SK-N-SH (cell line): ENCODE results near the gene PROX2. TPM values are rescaled to one million over a fixed set of nuclear protein-coding genes. Genes with fewer than 3 reads are reported as not detected.
A peak's percentile ranks its signal among the peaks of the same experiment; 100 is the strongest.

Source experiments
- CTCF ChIA-PET: fragments of 300-600, 350-600 bp; formaldehyde crosslinking; extraction: SDS; loops from one replicate; lab custom pipeline; 2021; lab: Yijun Ruan, JAX
- POLR2A ChIA-PET: fragments of 350-600 bp; sonication (Branson Sonifier 250); formaldehyde crosslinking; extraction: SDS; loops from one replicate; lab custom pipeline; 2020; ENCODE audit warnings: antibody characterized with exemption, inconsistent platforms; lab: Yijun Ruan, JAX
- DNase-seq: peaks from one replicate; pipeline ENCODE4 v3.0.0; 2012
- H2AFZ ChIP-seq: fragments of 200-600 bp; sonication (generic); 2 replicates; pipeline ENCODE4 v1.8.1; 2016; ENCODE audit warnings: antibody characterized with exemption, mild to moderate bottlenecking, low read depth
- H3F3A ChIP-seq: fragments of 200-600 bp; sonication (generic); replicated peaks from 2 replicates; pipeline ENCODE3; 2016; ENCODE audit warnings: antibody characterized with exemption, mild to moderate bottlenecking; ENCODE audit not compliant: insufficient read depth
- H3K27ac ChIP-seq, 2 experiments: fragments of 200-500 bp in 1 of 2; fragments of 200-600 bp in 1 of 2; sonication (Bioruptor generic) in 1 of 2; sonication (generic), shearing (Covaris generic) in 1 of 2; 2 replicates each; pipeline versions ENCODE4 v1.5.1 to v1.6.1; 2014 to 2016; ENCODE audit warnings: low read depth in 2 of 2, inconsistent platforms in 1 of 2, low read length in 1 of 2, mild to moderate bottlenecking in 1 of 2, mixed read lengths in 1 of 2
- H3K27me3 ChIP-seq: fragments of 200-600 bp; sonication (generic), shearing (Covaris generic); 2 replicates; pipeline ENCODE4 v1.6.1; 2016; ENCODE audit warnings: mixed run types; ENCODE audit not compliant: insufficient read depth
- H3K36me3 ChIP-seq, 2 experiments: fragments of 200-500 bp in 1 of 2; fragments of 200-600 bp in 1 of 2; sonication (Bioruptor generic) in 1 of 2; sonication (generic) in 1 of 2; replicated peaks in 1 of 2; 2 replicates each; pipeline versions ENCODE3 to v1.5.1; 2014 to 2016; ENCODE audit warnings: low read length in 1 of 2, mild to moderate bottlenecking in 1 of 2; ENCODE audit not compliant: insufficient read depth in 2 of 2, control insufficient read depth in 1 of 2
- H3K4me1 ChIP-seq, 2 experiments: fragments of 200-500 bp in 1 of 2; fragments of 200-600 bp in 1 of 2; sonication (Bioruptor generic) in 1 of 2; sonication (generic), shearing (Covaris generic) in 1 of 2; 2 replicates each; pipeline versions ENCODE4 v1.5.1 to v1.6.1; 2014 to 2016; ENCODE audit warnings: low read depth in 1 of 2, low read length in 1 of 2, mixed run types in 1 of 2; ENCODE audit not compliant: insufficient read depth in 2 of 2, control insufficient read depth in 1 of 2
- H3K4me2 ChIP-seq: fragments of 200-600 bp; sonication (generic), shearing (Covaris generic); 2 replicates; pipeline ENCODE4 v1.6.1; 2017; ENCODE audit warnings: mixed run types
- H3K4me3 ChIP-seq, 2 experiments: fragments of 200-500 bp in 1 of 2; fragments of 200-600 bp in 1 of 2; sonication (Bioruptor generic) in 1 of 2; sonication (generic), shearing (Covaris generic) in 1 of 2; 2 replicates each; pipeline versions ENCODE4 v1.5.1 to v1.8.1; 2014 to 2016; ENCODE audit warnings: low read depth in 2 of 2, inconsistent platforms in 1 of 2, low read length in 1 of 2, mild to moderate bottlenecking in 1 of 2, mixed read lengths in 1 of 2, moderate library complexity in 1 of 2
- H3K79me2 ChIP-seq: fragments of 200-600 bp; sonication (generic); 2 replicates; pipeline ENCODE4 v1.8.1; 2017; ENCODE audit warnings: mild to moderate bottlenecking; ENCODE audit not compliant: insufficient read depth
- H3K9ac ChIP-seq: fragments of 200-600 bp; sonication (generic); 2 replicates; pipeline ENCODE4 v1.6.1; 2017; ENCODE audit warnings: mixed run types
- H3K9me2 ChIP-seq: fragments of 200-600 bp; sonication (generic); 2 replicates; pipeline ENCODE4 v1.6.1; 2017; ENCODE audit warnings: mixed run types
- H3K9me3 ChIP-seq: fragments of 200-600 bp; sonication (generic); 2 replicates; pipeline ENCODE4 v1.6.1; 2017; ENCODE audit warnings: mixed run types, mild to moderate bottlenecking, moderate library complexity
- H4K20me1 ChIP-seq: fragments of 200-600 bp; sonication (generic); 2 replicates; pipeline ENCODE4 v1.6.1; 2017; ENCODE audit warnings: mild to moderate bottlenecking, mixed run types; ENCODE audit not compliant: insufficient read depth
- CHD2 ChIP-seq: fragments of 150-350 bp; IDR thresholded peaks from 2 replicates; pipeline ENCODE4 v1.6.1; 2018; ENCODE audit warnings: low read length; ENCODE audit not compliant: partially characterized antibody
- FOSL2 ChIP-seq: IDR thresholded peaks from 2 replicates; pipeline ENCODE4 v1.4.0; 2012; ENCODE audit warnings: low read depth, mild to moderate bottlenecking, moderate library complexity, borderline replicate concordance
- FOXJ3 ChIP-seq: sonication (generic); formaldehyde crosslinking; IDR thresholded peaks from 2 replicates; pipeline ENCODE4 v1.5.1; 2020; ENCODE audit warnings: mild to moderate bottlenecking, missing genetic modification reagents
- GABPA ChIP-seq: IDR thresholded peaks from 2 replicates; pipeline ENCODE4 v1.4.0; 2012; ENCODE audit warnings: low read depth, mild to moderate bottlenecking
- GATA2 ChIP-seq: sonication (generic); formaldehyde crosslinking; IDR thresholded peaks from 2 replicates; pipeline ENCODE4 v1.5.0; 2020; ENCODE audit warnings: mild to moderate bottlenecking, missing genetic modification reagents
- JUND ChIP-seq: IDR thresholded peaks from 2 replicates; pipeline ENCODE4 v1.4.0; 2012
- MEF2A ChIP-seq: IDR thresholded peaks from 2 replicates; pipeline ENCODE4 v1.4.0; 2012; ENCODE audit warnings: low read depth, borderline replicate concordance
- NFIC ChIP-seq: IDR thresholded peaks from 2 replicates; pipeline ENCODE4 v1.4.0; 2012; ENCODE audit warnings: borderline replicate concordance
- NRF1 ChIP-seq: IDR thresholded peaks from 2 replicates; pipeline ENCODE4 v1.6.1; 2012; ENCODE audit warnings: low read depth, mild to moderate bottlenecking, low read length
- PBX3 ChIP-seq: IDR thresholded peaks from 2 replicates; pipeline ENCODE4; 2012
- POLR2AphosphoS5 ChIP-seq: IDR thresholded peaks from 2 replicates; pipeline ENCODE4 v1.6.1; 2012; ENCODE audit warnings: low read depth, low read length
- RAD21 ChIP-seq: IDR thresholded peaks from 2 replicates; pipeline ENCODE4 v1.6.1; 2012; ENCODE audit warnings: mild to moderate bottlenecking, low read length
- RCOR1 ChIP-seq: fragments of 150-350 bp; IDR thresholded peaks from 2 replicates; pipeline ENCODE4 v1.6.1; 2017; ENCODE audit warnings: antibody characterized with exemption, low read length
- SIN3A ChIP-seq: IDR thresholded peaks from 2 replicates; pipeline ENCODE4 v1.6.1; 2012; ENCODE audit warnings: low read depth, mild to moderate bottlenecking, low read length, moderate library complexity, borderline replicate concordance
- SMC3 ChIP-seq: IDR thresholded peaks from 2 replicates; pipeline ENCODE4 v1.6.1; 2012; ENCODE audit warnings: low read depth, low read length, improper control_type of control experiment
- TCF12 ChIP-seq: IDR thresholded peaks from 2 replicates; pipeline ENCODE4 v1.4.0; 2012
- TEAD4 ChIP-seq: IDR thresholded peaks from 2 replicates; pipeline ENCODE4 v1.4.0; 2012; ENCODE audit warnings: mild to moderate bottlenecking, borderline replicate concordance; ENCODE audit not compliant: insufficient read depth
- YY1 ChIP-seq: IDR thresholded peaks from 2 replicates; pipeline ENCODE4 v1.4.0; 2012; ENCODE audit warnings: low read depth, mild to moderate bottlenecking
- WGBS: methylation state at CpG from one replicate; pipeline ENCODE4 v1.1.6; 2017; ENCODE audit warnings: low lambda C conversion rate; 5-methylcytosine and 5-hydroxymethylcytosine counted together
- polyA plus RNA-seq, 3 experiments: library from polyadenylated mRNA; depleted of rRNA; stranded (reverse); fragments of >200 nt; gene quantifications; 2 replicates each; pipeline ENCODE4 v1.2.3, GENCODE V29; 2012
- TF ChIP-seq, protein P1 (sequence below): IDR thresholded peaks from 2 replicates; pipeline ENCODE4 v1.4.0; 2012; ENCODE audit warnings: low read depth, borderline replicate concordance
- TF ChIP-seq, protein P2 (sequence below): IDR thresholded peaks from 2 replicates; pipeline ENCODE4 v1.6.1; 2012; ENCODE audit warnings: mild to moderate bottlenecking, low read depth, low read length, moderate library complexity

The PROX2 gene
- polyA plus RNA-seq, 1 of the 3 experiments (the other 2 are of a cell fraction) = not detected

DNA sequence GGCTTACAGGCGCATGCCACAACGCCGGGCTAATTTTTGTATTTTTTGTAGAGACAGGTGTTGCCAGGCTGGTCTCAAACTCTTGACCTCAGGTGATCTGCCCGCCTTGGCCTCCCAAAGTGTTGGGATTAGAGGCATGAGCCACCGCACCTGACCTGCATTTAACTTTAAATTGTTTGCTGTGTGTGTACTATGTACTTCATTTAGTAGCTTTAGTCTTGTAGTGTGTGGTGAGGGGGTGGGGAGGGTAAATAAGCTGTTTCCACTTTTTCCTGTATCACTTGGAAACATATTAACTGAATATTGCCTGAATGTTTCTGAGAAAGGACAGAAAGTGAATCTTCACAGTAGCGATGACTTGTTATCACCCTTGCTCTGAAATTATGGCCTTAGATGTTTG is 14.3 kb upstream of the PROX2 start:
- CTCF ChIA-PET = interaction anchor here (13.2 to 26.0 kb wide), 2 partner anchors 18 to 36 kb away, joined by 124 to 537 read pairs; no protein-coding TSS in a partner anchor

GRCh38 chr14:74888164-74889158 is 12.5 kb upstream of the PROX2 start:
- H4K20me1 ChIP-seq = peaks cover 58% of the 10 kb centered on the region
- CTCF ChIA-PET = interaction anchor here (0.6 to 26.0 kb wide), 6 partner anchors 8 to 138 kb away, joined by 3 to 537 read pairs (median 4); no protein-coding TSS in a partner anchor
- H3K4me2 ChIP-seq = 0 out of 2 replicates have a peak overlapping the region, but pooled peaks have one; percentile 12

More for the DNA sequence above, 14.3 kb upstream of the PROX2 start:
- H4K20me1 ChIP-seq = peaks cover 40% of the 10 kb centered on the region
- WGBS = 99% methylated on average over 6 of the region's 6 CpGs
- DNase-seq = no peak
- POLR2A ChIA-PET = no interaction called here
- TF ChIP-seq, protein P1, sequence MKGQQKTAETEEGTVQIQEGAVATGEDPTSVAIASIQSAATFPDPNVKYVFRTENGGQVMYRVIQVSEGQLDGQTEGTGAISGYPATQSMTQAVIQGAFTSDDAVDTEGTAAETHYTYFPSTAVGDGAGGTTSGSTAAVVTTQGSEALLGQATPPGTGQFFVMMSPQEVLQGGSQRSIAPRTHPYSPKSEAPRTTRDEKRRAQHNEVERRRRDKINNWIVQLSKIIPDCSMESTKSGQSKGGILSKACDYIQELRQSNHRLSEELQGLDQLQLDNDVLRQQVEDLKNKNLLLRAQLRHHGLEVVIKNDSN = no peak
- no peak for TF ChIP-seq CHD2
- no peak overlapping the region for H3K4me3 ChIP-seq
- no peak overlapping the region for H3K27ac ChIP-seq
- peaks cover 62 to 70% of the 10 kb centered on the region in 2 experiments for H3K36me3 ChIP-seq
- H3K27me3 ChIP-seq = no peaks in the 10 kb centered on the region
- peaks cover 26% of the 10 kb centered on the region for H3F3A ChIP-seq
- H3K79me2 ChIP-seq = peaks cover 65% of the 10 kb centered on the region
- H3K4me2 ChIP-seq = no peak overlapping the region
- H3K4me1 ChIP-seq = peaks cover 7 to 13% of the 10 kb centered on the region in 2 experiments; a peak in 3 of 4 replicates
- H3K9me3 ChIP-seq = no peaks in the 10 kb centered on the region
- H3K9me2 ChIP-seq = no peaks in the 10 kb centered on the region
- H3K9ac ChIP-seq = no peak overlapping the region
- H2AFZ ChIP-seq = no peak overlapping the region

More at GRCh38 chr14:74888164-74889158, 12.5 kb upstream of the PROX2 start:
- no peaks in the 10 kb centered on the region for H3K9me3 ChIP-seq
- no peaks in the 10 kb centered on the region for H3K9me2 ChIP-seq
- H3K79me2 ChIP-seq = peaks cover 83% of the 10 kb centered on the region
- no peak overlapping the region for H2AFZ ChIP-seq
- peak; percentile 66; the same call in 1 of the 2 replicates for TF ChIP-seq TEAD4
- TF ChIP-seq TCF12 = peak; percentile 66
- no peak for TF ChIP-seq SMC3
- TF ChIP-seq PBX3 = peak; percentile 88
- TF ChIP-seq, protein P2, sequence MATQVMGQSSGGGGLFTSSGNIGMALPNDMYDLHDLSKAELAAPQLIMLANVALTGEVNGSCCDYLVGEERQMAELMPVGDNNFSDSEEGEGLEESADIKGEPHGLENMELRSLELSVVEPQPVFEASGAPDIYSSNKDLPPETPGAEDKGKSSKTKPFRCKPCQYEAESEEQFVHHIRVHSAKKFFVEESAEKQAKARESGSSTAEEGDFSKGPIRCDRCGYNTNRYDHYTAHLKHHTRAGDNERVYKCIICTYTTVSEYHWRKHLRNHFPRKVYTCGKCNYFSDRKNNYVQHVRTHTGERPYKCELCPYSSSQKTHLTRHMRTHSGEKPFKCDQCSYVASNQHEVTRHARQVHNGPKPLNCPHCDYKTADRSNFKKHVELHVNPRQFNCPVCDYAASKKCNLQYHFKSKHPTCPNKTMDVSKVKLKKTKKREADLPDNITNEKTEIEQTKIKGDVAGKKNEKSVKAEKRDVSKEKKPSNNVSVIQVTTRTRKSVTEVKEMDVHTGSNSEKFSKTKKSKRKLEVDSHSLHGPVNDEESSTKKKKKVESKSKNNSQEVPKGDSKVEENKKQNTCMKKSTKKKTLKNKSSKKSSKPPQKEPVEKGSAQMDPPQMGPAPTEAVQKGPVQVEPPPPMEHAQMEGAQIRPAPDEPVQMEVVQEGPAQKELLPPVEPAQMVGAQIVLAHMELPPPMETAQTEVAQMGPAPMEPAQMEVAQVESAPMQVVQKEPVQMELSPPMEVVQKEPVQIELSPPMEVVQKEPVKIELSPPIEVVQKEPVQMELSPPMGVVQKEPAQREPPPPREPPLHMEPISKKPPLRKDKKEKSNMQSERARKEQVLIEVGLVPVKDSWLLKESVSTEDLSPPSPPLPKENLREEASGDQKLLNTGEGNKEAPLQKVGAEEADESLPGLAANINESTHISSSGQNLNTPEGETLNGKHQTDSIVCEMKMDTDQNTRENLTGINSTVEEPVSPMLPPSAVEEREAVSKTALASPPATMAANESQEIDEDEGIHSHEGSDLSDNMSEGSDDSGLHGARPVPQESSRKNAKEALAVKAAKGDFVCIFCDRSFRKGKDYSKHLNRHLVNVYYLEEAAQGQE = no peak
- no peak for TF ChIP-seq RAD21
- no peak for TF ChIP-seq SIN3A
- no peak for TF ChIP-seq YY1
- no peak for TF ChIP-seq NRF1
- TF ChIP-seq FOXJ3 (CRISPR knock-in tag) = no peak
- TF ChIP-seq JUND = peak; percentile 55
- TF ChIP-seq NFIC = 0 out of 2 replicates have a peak, but pooled peaks have one; percentile 14
- TF ChIP-seq GATA2 (CRISPR knock-in tag) = no peak
- no peak; the same call in 1 of the 2 replicates for TF ChIP-seq RCOR1
- no peak for TF ChIP-seq MEF2A
- TF ChIP-seq, protein P1 = no peak
- no peak for TF ChIP-seq GABPA
- peak; percentile 67 for TF ChIP-seq FOSL2
- no peak for TF ChIP-seq POLR2AphosphoS5
- peaks cover 50 to 64% of the 10 kb centered on the region in 2 experiments for H3K36me3 ChIP-seq
- H3K9ac ChIP-seq = no peak overlapping the region
- H3K27ac ChIP-seq = peak overlapping the region; percentile 11 to 29; a peak in 3 of 4 replicates
- H3F3A ChIP-seq = peaks cover 27% of the 10 kb centered on the region
- H3K4me1 ChIP-seq = peaks cover 13 to 20% of the 10 kb centered on the region in 2 experiments; a peak in 3 of 4 replicates
- WGBS = 45% methylated on average over 12 of the region's 12 CpGs
- DNase-seq = no peak
- no peak overlapping the region for H3K4me3 ChIP-seq
- POLR2A ChIA-PET = no interaction called here
- H3K27me3 ChIP-seq = no peaks in the 10 kb centered on the region
